Ectodermal cell (in vitro differentiated cells): ENCODE measurements around the gene GABARAPL2.

ENCODE experiments used
- H3K27ac ChIP-seq: 2 replicates; pipeline ENCODE4 v1.7.0; 2013; ENCODE audit warnings: mild to moderate bottlenecking, low read depth, low read length; ENCODE audit not compliant: insufficient read depth, poor library complexity, severe bottlenecking
- H3K27me3 ChIP-seq: 2 replicates; pipeline ENCODE4 v1.7.0; 2013; ENCODE audit warnings: mild to moderate bottlenecking, low read length; ENCODE audit not compliant: insufficient read depth, control insufficient read depth, poor library complexity, severe bottlenecking
- H3K36me3 ChIP-seq: one replicate; pipeline ENCODE4 v1.7.0; 2013; ENCODE audit warnings: low read length; ENCODE audit not compliant: control insufficient read depth, insufficient read depth
- H3K4me1 ChIP-seq: one replicate; pipeline ENCODE4 v1.7.0; 2013; ENCODE audit warnings: low read length; ENCODE audit not compliant: control insufficient read depth, insufficient read depth
- H3K4me3 ChIP-seq: 2 replicates; pipeline ENCODE4 v1.7.0; 2013; ENCODE audit warnings: low read depth, low read length, control low read depth; ENCODE audit not compliant: insufficient read depth
- H3K9me3 ChIP-seq: 2 replicates; pipeline ENCODE4 v1.7.0; 2013; ENCODE audit warnings: mild to moderate bottlenecking, low read length, moderate library complexity; ENCODE audit not compliant: control insufficient read depth
- WGBS, 2 experiments: methylation state at CpG; one replicate each; pipeline ENCODE4 v1.1.7; 2013; ENCODE audit warnings: missing lambda C conversion rate in 2 of 2; 5-methylcytosine and 5-hydroxymethylcytosine counted together

The GABARAPL2 gene

GRCh38 chr16:75570396-75571065 is 4.4 kb downstream of the GABARAPL2 start:
- H3K36me3 ChIP-seq: peaks cover 43% of the 10 kb centered on the region
- WGBS, 2 experiments: 94% methylated on average over 5 of the region's 5 CpGs
- H3K4me1 ChIP-seq: no peaks in the 10 kb centered on the region
- H3K27me3 ChIP-seq: no peaks in the 10 kb centered on the region
- no peak overlapping the region for H3K27ac ChIP-seq
- H3K9me3 ChIP-seq: no peaks in the 10 kb centered on the region
- H3K4me3 ChIP-seq: no peak overlapping the region

DNA sequence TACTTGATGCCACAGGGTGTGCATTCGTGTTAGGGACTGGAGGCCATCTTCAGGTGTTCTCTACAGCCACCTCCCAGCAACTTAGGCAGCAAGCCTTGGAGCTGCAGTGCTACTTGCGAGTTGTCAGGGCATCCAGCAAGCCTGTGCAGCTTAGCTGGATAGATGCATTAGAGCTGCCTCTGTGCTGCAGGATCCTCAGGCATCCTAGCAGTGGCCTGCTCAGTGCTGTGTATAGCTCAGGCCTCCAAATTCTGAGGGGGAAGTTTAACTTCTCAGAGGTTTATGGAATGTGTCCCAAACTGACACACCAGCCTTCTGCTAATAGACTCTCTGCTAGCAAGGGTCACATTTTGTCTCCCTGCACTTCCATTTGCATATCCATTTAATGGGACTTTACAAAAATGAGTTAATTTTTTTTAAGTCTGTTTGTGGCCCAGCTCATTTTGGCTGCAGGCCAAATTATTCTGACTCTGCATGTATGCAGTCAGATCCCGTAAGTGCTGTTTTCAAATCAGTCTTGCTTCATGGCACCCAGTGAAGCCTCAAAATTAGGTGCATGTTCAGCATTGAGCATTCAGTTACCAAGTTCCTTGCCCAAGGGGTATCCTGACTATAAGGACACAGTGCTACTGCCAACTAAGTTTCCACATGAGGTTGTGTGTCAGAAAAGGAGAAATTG is 6.8 kb downstream of the GABARAPL2 start:
- no peaks in the 10 kb centered on the region for H3K9me3 ChIP-seq
- H3K27ac ChIP-seq: no peak overlapping the region
- H3K36me3 ChIP-seq: peaks cover 42% of the 10 kb centered on the region
- 97% methylated on average over 3 of the region's 3 CpGs for WGBS, 2 experiments
- H3K4me3 ChIP-seq: no peak overlapping the region
- no peaks in the 10 kb centered on the region for H3K4me1 ChIP-seq
- H3K27me3 ChIP-seq: no peaks in the 10 kb centered on the region

DNA sequence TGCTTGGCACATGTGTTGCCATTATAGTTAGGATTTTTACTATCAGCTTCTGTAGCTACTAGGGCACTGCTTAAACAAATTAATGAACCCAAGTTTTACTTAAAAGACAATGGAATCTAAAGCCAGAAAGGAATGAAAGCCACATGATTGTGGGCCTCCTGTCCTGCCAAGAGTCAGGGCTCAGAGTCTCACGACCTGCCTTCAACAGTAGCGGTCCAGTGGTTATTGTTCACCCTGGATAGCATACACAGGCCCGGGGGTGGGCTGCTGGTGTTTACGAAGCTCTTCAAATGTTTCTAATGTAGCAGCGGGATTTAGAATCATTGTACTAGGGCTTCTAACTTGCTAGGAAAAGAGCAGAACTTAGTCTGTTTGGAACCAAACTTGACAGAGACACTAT is 7.8 kb downstream of the GABARAPL2 start:
- 95 to 97% methylated on average over 5 of the region's 5 CpGs for WGBS, 2 experiments
- Histone ChIP-seq H3K36me3 (peaks cover 36% of the 10 kb centered on the region), H3K27ac (no peak overlapping the region)

GRCh38 chr16:75575958-75576357 is 9.8 kb downstream of the GABARAPL2 start:
- H3K4me1 ChIP-seq: no peaks in the 10 kb centered on the region
- no peak overlapping the region for H3K27ac ChIP-seq
- WGBS, 2 experiments: 79 to 80% methylated on average over 3 of the region's 3 CpGs
- no peaks in the 10 kb centered on the region for H3K9me3 ChIP-seq
- H3K27me3 ChIP-seq: no peaks in the 10 kb centered on the region
- peaks cover 28% of the 10 kb centered on the region for H3K36me3 ChIP-seq
- no peak overlapping the region for H3K4me3 ChIP-seq

More for the DNA sequence above, 7.8 kb downstream of the GABARAPL2 start:
- Histone ChIP-seq H3K4me1 (no peaks in the 10 kb centered on the region), H3K27me3 (no peaks in the 10 kb centered on the region), H3K9me3 (no peaks in the 10 kb centered on the region), H3K4me3 (no peak overlapping the region)

DNA sequence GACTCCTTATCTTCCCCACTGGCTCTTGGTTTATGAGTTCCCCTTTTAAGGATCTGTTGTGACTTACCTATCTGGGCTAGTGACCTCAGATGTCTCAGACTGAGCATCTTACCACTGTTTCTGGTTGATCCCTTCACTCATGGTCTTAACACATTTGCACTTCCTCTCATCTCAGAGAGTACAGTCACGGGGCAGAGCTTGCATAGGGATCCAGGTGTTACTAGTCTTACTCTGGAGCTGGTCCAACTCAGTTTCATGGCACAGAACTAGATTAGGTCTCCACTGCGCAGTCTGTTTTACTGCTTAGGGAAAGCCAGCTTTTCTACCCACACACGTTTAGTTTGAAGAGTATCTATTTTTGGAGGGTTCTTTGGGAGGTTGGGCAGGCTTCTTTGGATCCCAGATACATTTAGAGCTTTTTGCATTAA is 10.2 kb downstream of the GABARAPL2 start:
- Histone ChIP-seq H3K27me3 (no peaks in the 10 kb centered on the region), H3K4me3 (no peak overlapping the region), H3K27ac (no peak overlapping the region), H3K4me1 (no peaks in the 10 kb centered on the region), H3K9me3 (no peaks in the 10 kb centered on the region), H3K36me3 (peaks cover 26% of the 10 kb centered on the region)
- 88 to 89% methylated on average over 3 of the region's 3 CpGs for WGBS, 2 experiments

- H3K27ac ChIP-seq: no peak overlapping the region
- no peak overlapping the region for H3K4me3 ChIP-seq
- H3K36me3 ChIP-seq: peaks cover 15% of the 10 kb centered on the region
- 91 to 93% methylated on average over 7 of the region's 7 CpGs for WGBS, 2 experiments
- no peaks in the 10 kb centered on the region for H3K9me3 ChIP-seq
- no peaks in the 10 kb centered on the region for H3K4me1 ChIP-seq
- H3K27me3 ChIP-seq: no peaks in the 10 kb centered on the region
Measured at GRCh38 chr16:75578212-75578611, 12.0 kb downstream of the GABARAPL2 start.

DNA sequence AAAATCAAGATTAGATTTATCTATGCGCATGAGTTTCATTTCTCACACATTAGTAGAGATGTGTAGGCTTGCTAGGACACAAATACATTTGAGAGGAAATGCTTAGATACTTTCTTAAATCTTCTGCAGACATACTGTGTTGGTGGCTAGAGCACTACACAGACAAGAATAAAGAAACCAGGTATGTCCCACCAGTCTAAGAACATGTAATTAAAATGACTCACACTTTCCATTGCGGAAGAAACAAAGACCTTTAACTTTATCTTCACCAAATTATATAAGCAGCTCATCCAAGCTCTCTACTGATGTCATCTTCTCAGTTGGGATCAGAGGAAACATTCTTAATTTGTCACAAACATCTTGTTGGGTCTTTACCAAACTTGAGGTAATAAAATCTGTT is 12.5 kb downstream of the GABARAPL2 start:
- H3K4me1 ChIP-seq: no peaks in the 10 kb centered on the region
- WGBS, 2 experiments: 96 to 97% methylated on average over 1 to 2 of the region's 2 CpGs
- no peaks in the 10 kb centered on the region for H3K27me3 ChIP-seq
- no peak overlapping the region for H3K4me3 ChIP-seq
- no peak overlapping the region for H3K27ac ChIP-seq
- peaks cover 14% of the 10 kb centered on the region for H3K36me3 ChIP-seq
- H3K9me3 ChIP-seq: no peaks in the 10 kb centered on the region

DNA sequence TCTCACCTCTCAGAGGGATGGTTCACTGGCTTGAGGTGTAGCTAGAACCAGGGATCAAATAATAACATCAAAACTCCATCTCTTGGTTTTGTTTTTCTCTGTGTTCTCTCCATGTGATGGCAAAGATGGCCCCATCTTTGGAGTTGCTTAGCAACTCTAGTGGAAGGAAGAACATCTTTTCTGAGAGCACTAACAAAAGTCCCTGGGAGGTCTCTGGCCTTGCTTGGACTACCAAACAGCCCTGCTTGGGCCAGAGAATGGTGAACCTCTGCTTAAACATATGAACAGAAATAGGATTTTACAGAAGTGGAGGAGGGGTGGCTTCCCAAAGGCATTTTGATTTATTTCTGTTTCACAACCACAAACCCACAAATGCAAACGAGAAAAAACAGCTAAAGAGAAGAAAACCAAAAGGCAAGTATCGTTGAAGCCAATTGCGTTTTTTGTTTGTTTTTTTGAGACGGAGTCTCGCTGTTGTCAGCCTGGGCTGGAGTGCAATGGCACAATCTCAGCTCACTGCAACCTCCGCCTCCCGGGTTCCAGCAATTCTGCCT is 13.2 kb downstream of the GABARAPL2 start:
- H3K4me3 ChIP-seq: no peak overlapping the region
- no peaks in the 10 kb centered on the region for H3K27me3 ChIP-seq
- no peak overlapping the region for H3K27ac ChIP-seq
- H3K9me3 ChIP-seq: no peaks in the 10 kb centered on the region
- H3K36me3 ChIP-seq: peaks cover 8% of the 10 kb centered on the region
- no peaks in the 10 kb centered on the region for H3K4me1 ChIP-seq
- WGBS, 2 experiments: 96 to 97% methylated on average over 7 of the region's 7 CpGs

GRCh38 chr16:75584108-75584507 is 17.9 kb downstream of the GABARAPL2 start:
- H3K36me3 ChIP-seq: peaks cover 4% of the 10 kb centered on the region
- WGBS, 2 experiments: 84% methylated on average over 3 of the region's 3 CpGs
- no peaks in the 10 kb centered on the region for H3K4me1 ChIP-seq
- H3K4me3 ChIP-seq: no peak overlapping the region
- H3K27me3 ChIP-seq: no peaks in the 10 kb centered on the region
- no peaks in the 10 kb centered on the region for H3K9me3 ChIP-seq
- H3K27ac ChIP-seq: no peak overlapping the region

- Histone ChIP-seq H3K4me1 (no peaks in the 10 kb centered on the region), H3K27ac (no peak overlapping the region), H3K27me3 (no peaks in the 10 kb centered on the region), H3K36me3 (no peaks in the 10 kb centered on the region), H3K4me3 (no peak overlapping the region), H3K9me3 (no peaks in the 10 kb centered on the region)
- WGBS, 2 experiments: 93 to 94% methylated on average over 4 of the region's 4 CpGs
Measured at GRCh38 chr16:75588716-75589115, 22.5 kb downstream of the GABARAPL2 start.
